ENCODE data around the gene FLNB. TPM values are rescaled to one million over a fixed set of nuclear protein-coding genes. Genes with fewer than 3 reads are reported as not detected.

FLNB gene
- total and polyA plus RNA-seq, 8 donors = 38.2 to 204 (median 85.9) TPM

- Histone ChIP-seq H3K27me3 (no peaks in the 10 kb centered on the region), H3K9me3 (no peaks in the 10 kb centered on the region), H3K4me1 (peaks cover 30 to 91% (median 54%) of the 10 kb centered on the region in 4 donors), H3K4me3 (no peak overlapping the region), H3K36me3 (no peaks in the 10 kb centered on the region), H3K27ac (peak overlapping the region in 4 of 5 donors; percentile 77 to 80 (median 78))
- DNase-seq = no peak
- TF ChIP-seq EP300 (IDR thresholded peaks at IDR 0.05) (no peak), POLR2AphosphoS5 (IDR thresholded peaks at IDR 0.05) (no peak), POLR2A (IDR thresholded peaks at IDR 0.05) (no peak)
- TF ChIP-seq, protein P1, sequence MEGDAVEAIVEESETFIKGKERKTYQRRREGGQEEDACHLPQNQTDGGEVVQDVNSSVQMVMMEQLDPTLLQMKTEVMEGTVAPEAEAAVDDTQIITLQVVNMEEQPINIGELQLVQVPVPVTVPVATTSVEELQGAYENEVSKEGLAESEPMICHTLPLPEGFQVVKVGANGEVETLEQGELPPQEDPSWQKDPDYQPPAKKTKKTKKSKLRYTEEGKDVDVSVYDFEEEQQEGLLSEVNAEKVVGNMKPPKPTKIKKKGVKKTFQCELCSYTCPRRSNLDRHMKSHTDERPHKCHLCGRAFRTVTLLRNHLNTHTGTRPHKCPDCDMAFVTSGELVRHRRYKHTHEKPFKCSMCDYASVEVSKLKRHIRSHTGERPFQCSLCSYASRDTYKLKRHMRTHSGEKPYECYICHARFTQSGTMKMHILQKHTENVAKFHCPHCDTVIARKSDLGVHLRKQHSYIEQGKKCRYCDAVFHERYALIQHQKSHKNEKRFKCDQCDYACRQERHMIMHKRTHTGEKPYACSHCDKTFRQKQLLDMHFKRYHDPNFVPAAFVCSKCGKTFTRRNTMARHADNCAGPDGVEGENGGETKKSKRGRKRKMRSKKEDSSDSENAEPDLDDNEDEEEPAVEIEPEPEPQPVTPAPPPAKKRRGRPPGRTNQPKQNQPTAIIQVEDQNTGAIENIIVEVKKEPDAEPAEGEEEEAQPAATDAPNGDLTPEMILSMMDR (IDR thresholded peaks at IDR 0.05) = no peak
- intact Hi-C loops (cut with DNase I; ENCODE audit: low total_unique reads) = no loop called here
- WGBS, 5 donors = 63 to 71% (median 68%) methylated on average over 8 of the region's 8 CpGs
Measured at GRCh38 chr3:58058361-58059263, 50.4 kb downstream of the FLNB start.

DNA sequence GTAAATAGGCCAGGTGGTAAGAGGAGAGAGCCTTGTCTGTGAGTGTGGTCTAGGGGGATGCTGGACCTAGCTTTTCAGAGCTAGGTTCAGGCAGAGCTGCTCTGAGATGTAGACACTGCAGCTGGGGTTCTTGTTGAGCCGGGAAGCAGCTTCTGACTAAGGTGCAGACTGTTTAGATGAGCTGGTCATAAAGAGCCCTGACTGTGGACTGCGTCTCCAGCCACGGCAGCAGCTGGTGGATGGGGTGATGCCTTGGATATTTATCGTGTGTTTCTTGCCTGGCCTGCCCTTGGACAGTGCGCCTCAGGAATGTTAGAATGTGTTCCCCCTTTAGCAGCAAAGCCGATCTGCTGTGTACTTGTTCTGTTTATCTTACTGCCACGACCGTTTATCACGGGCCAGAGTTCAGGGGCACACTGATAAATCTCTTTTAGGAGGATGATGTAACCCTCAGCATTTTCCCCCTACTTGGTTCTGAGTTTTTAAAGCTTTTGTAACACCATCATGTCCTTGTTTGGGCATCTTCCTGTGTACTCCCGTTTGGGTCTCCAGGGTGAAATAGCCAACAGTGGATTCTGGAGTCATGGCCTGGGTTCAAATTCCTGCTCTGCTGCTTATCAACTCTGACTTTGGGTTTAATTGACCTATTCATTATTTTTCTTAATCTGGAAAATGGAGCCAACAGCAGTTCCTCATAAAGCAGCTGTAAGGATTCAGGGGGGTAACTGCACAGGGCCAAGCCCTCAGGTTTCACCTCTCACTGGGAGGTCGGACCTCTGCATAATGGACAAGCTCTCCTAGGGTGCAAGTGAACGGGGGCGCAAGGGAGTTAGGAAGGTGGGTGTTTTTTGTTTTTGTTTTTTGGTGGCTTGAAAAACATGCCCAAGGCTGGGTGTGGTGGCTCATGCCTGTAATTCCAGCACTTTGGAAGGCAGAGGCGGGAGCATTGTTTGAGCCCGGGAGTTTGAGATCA is 51.4 kb downstream of the FLNB start:
- Histone ChIP-seq H3K27ac (peak overlapping the region; percentile 28 to 80 (median 78)), H3K4me1 (peaks cover 30 to 93% (median 58%) of the 10 kb centered on the region in 4 donors), H3K4me3 (no peak overlapping the region), H3K27me3 (no peaks in the 10 kb centered on the region), H3K9me3 (no peaks in the 10 kb centered on the region), H3K36me3 (no peaks in the 10 kb centered on the region)
- DNase-seq = peak; percentile 34 to 76
- intact Hi-C loops (cut with DNase I; ENCODE audit: low total_unique reads) = no loop called here
- TF ChIP-seq, protein P1 (IDR thresholded peaks at IDR 0.05) = no peak
- no peak for TF ChIP-seq POLR2A (IDR thresholded peaks at IDR 0.05)
- peak; percentile 39 for TF ChIP-seq EP300 (IDR thresholded peaks at IDR 0.05)
- TF ChIP-seq POLR2AphosphoS5 (IDR thresholded peaks at IDR 0.05) = peak; percentile 75 to 85 (median 84)
- 32 to 45% (median 39%) methylated on average over 15 of the region's 15 CpGs for WGBS, 5 donors

GRCh38 chr3:58062472-58062871 is 54.2 kb downstream of the FLNB start:
- peaks cover 30 to 96% (median 73%) of the 10 kb centered on the region in 4 donors for H3K4me1 ChIP-seq
- H3K27me3 ChIP-seq = no peaks in the 10 kb centered on the region
- TF ChIP-seq, protein P1 (IDR thresholded peaks at IDR 0.05) = no peak
- TF ChIP-seq POLR2AphosphoS5 (IDR thresholded peaks at IDR 0.05) = peak in 1 of 3 donors; percentile 28
- no peak for TF ChIP-seq EP300 (IDR thresholded peaks at IDR 0.05)
- no peak for TF ChIP-seq POLR2A (IDR thresholded peaks at IDR 0.05)
- peak in 1 of 2 donors; percentile 83 for DNase-seq
- intact Hi-C loops (cut with DNase I; ENCODE audit: low total_unique reads) = no loop called here
- 38 to 53% (median 44%) methylated on average over 5 of the region's 5 CpGs for WGBS, 5 donors
- H3K4me3 ChIP-seq = no peak overlapping the region
- H3K27ac ChIP-seq = peak overlapping the region in 4 of 5 donors; percentile 56 to 80 (median 78)
- no peaks in the 10 kb centered on the region for H3K36me3 ChIP-seq
- no peaks in the 10 kb centered on the region for H3K9me3 ChIP-seq
